Chondrocyte (in vitro differentiated cells): ENCODE measurements around the gene GREB1L. TPM values are rescaled to one million over a fixed set of nuclear protein-coding genes. Genes with fewer than 3 reads are reported as not detected.

Experiments used
- DNase-seq: peaks from one replicate; pipeline ENCODE4 v3.0.0; 2021; ENCODE audit warnings: mixed read lengths, low spot score
- H3K27ac Mint-ChIP-seq: one replicate; pipeline ENCODE4 v1.8.0; 2021; ENCODE audit warnings: mild to moderate bottlenecking, moderate library complexity, mixed read lengths; ENCODE audit not compliant: unreplicated experiment
- H3K27me3 Mint-ChIP-seq: 2 replicates; pipeline ENCODE4 v1.8.0; 2021; ENCODE audit warnings: low read depth, mixed read lengths
- H3K36me3 Mint-ChIP-seq: 2 replicates; pipeline ENCODE4 v1.8.0; 2021; ENCODE audit warnings: low read depth, mixed read lengths
- H3K4me1 Mint-ChIP-seq: 2 replicates; pipeline ENCODE4 v1.8.0; 2021; ENCODE audit warnings: low read depth, mild to moderate bottlenecking, mixed read lengths
- H3K4me3 Mint-ChIP-seq: one replicate; pipeline ENCODE4 v1.8.0; 2021; ENCODE audit warnings: mild to moderate bottlenecking, moderate library complexity, mixed read lengths; ENCODE audit not compliant: unreplicated experiment
- H3K9me3 Mint-ChIP-seq: 2 replicates; pipeline ENCODE4 v1.8.0; 2021; ENCODE audit warnings: low read depth, mixed read lengths
- total RNA-seq: library from RNA; stranded (reverse); gene quantifications from 3 replicates; pipeline ENCODE4 v1.2.1, GENCODE V29; 2021
- TF ChIP-seq, protein P1 (sequence below): fragments of 200-600 bp; sonication (generic); IDR thresholded peaks from 2 replicates; pipeline ENCODE4 v1.5.0; 2021; ENCODE audit warnings: antibody characterized with exemption, mild to moderate bottlenecking, moderate library complexity

GREB1L gene
- total RNA-seq, 1 donor from 2014 or later, result 2.4 TPM

DNA sequence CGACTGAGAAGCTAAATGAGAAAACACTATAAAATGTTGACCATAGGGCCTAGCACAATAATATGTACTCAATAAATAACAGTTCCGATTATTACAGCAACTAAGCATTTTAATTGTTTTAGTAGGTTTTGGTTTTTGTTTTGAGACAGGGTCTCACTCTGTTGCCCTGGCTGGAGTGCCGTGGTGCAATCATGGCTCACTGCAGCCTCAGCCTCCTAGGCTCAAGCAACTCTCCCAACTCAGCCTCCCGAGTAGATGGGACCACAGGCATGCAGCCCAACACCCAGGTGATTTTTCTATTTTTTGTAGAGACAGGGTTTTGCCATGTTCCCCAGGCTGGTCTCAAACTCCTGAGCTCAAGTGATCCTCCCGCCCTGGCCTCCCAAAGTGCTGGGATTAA lies 304.4 kb downstream of the GREB1L start:
- peaks cover 10% of the 10 kb centered on the region for H3K36me3 Mint-ChIP-seq
- H3K27ac Mint-ChIP-seq, result no peak overlapping the region

GRCh38 chr18:21548647-21549046 lies 306.6 kb downstream of the GREB1L start:
- H3K27ac Mint-ChIP-seq, result no peak overlapping the region
- TF ChIP-seq, protein P1, sequence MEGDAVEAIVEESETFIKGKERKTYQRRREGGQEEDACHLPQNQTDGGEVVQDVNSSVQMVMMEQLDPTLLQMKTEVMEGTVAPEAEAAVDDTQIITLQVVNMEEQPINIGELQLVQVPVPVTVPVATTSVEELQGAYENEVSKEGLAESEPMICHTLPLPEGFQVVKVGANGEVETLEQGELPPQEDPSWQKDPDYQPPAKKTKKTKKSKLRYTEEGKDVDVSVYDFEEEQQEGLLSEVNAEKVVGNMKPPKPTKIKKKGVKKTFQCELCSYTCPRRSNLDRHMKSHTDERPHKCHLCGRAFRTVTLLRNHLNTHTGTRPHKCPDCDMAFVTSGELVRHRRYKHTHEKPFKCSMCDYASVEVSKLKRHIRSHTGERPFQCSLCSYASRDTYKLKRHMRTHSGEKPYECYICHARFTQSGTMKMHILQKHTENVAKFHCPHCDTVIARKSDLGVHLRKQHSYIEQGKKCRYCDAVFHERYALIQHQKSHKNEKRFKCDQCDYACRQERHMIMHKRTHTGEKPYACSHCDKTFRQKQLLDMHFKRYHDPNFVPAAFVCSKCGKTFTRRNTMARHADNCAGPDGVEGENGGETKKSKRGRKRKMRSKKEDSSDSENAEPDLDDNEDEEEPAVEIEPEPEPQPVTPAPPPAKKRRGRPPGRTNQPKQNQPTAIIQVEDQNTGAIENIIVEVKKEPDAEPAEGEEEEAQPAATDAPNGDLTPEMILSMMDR, result no peak
- H3K4me1 Mint-ChIP-seq, result no peaks in the 10 kb centered on the region
- no peaks in the 10 kb centered on the region for H3K9me3 Mint-ChIP-seq
- peaks cover 13% of the 10 kb centered on the region for H3K36me3 Mint-ChIP-seq
- no peak for DNase-seq
- H3K4me3 Mint-ChIP-seq, result no peak overlapping the region
- H3K27me3 Mint-ChIP-seq, result no peaks in the 10 kb centered on the region

More for the DNA sequence above, 304.4 kb downstream of the GREB1L start:
- Mint-ChIP-seq H3K27me3 (no peaks in the 10 kb centered on the region), H3K4me3 (no peak overlapping the region), H3K4me1 (no peaks in the 10 kb centered on the region), H3K9me3 (no peaks in the 10 kb centered on the region)
- no peak for DNase-seq
- TF ChIP-seq, protein P1, result no peak

- Mint-ChIP-seq H3K4me3 (no peak overlapping the region), H3K4me1 (no peaks in the 10 kb centered on the region), H3K27ac (no peak overlapping the region), H3K27me3 (no peaks in the 10 kb centered on the region), H3K9me3 (no peaks in the 10 kb centered on the region), H3K36me3 (peaks cover 16% of the 10 kb centered on the region)
- TF ChIP-seq, protein P1, result no peak
- DNase-seq, result no peak
Observed at GRCh38 chr18:21550510-21550970, 308.5 kb downstream of the GREB1L start.

GRCh38 chr18:21557607-21558253 lies 315.7 kb downstream of the GREB1L start:
- no peaks in the 10 kb centered on the region for H3K9me3 Mint-ChIP-seq
- TF ChIP-seq, protein P1, result no peak
- no peak overlapping the region for H3K27ac Mint-ChIP-seq

GRCh38 chr18:21559195-21559594 lies 317.2 kb downstream of the GREB1L start:
- no peak overlapping the region for H3K4me3 Mint-ChIP-seq
- no peak overlapping the region for H3K27ac Mint-ChIP-seq
- peaks cover 21% of the 10 kb centered on the region for H3K36me3 Mint-ChIP-seq
- TF ChIP-seq, protein P1, result no peak
- no peaks in the 10 kb centered on the region for H3K27me3 Mint-ChIP-seq
- H3K4me1 Mint-ChIP-seq, result no peaks in the 10 kb centered on the region
- DNase-seq, result no peak
- no peaks in the 10 kb centered on the region for H3K9me3 Mint-ChIP-seq

More at GRCh38 chr18:21557607-21558253, 315.7 kb downstream of the GREB1L start:
- DNase-seq, result no peak
- Mint-ChIP-seq H3K4me1 (no peaks in the 10 kb centered on the region), H3K36me3 (peaks cover 18% of the 10 kb centered on the region), H3K4me3 (no peak overlapping the region), H3K27me3 (no peaks in the 10 kb centered on the region)
